ENCODE data around the gene LAMTOR5.
"Not testable (repeated sequence)": the region's sequence is repeated elsewhere in the genome, so short reads cannot be mapped to it uniquely, and the experiment has no call there.

Gene LAMTOR5

DNA sequence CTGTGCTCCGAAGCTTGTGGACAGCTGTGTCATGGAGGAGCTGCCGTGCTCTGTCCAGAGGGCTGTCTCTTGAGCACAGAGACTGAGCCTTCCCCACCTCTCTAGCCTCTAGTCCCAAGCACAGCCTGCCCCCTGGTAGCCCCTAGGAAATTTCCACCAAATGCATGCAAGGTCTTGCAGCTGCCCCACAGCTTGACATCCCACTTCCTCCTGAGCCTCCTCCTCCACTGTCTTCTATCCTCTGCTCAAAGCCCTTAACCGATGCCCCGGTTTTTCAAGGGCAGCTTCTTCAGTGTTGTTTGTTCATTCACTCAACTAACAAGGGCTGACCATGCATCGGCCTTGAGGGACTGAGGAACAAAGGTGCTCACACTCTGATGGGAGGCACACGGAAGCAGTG lies 22.9 kb upstream of the LAMTOR5 start:
- H3K36me3 ChIP-seq (ENCODE audit: control insufficient read depth in 2 of 2, insufficient read depth in 2 of 2, low read length in 2 of 2), result no peaks in the 10 kb centered on the region
- H3K27me3 ChIP-seq (ENCODE audit: control insufficient read depth in 2 of 2, insufficient read depth in 2 of 2, low read length in 2 of 2), result no peaks in the 10 kb centered on the region
- H3K9ac ChIP-seq (ENCODE audit: low read depth in 1 of 2, low read length in 2 of 2), result no peak overlapping the region
- no peaks in the 10 kb centered on the region for H3K4me1 ChIP-seq (ENCODE audit: control insufficient read depth in 2 of 2, insufficient read depth in 2 of 2, low read length in 2 of 2)
- H3K4me3 ChIP-seq (ENCODE audit: low read length in 2 of 2), result no peak overlapping the region
- H3K27ac ChIP-seq (ENCODE audit: low read depth in 2 of 2, low read length in 2 of 2), result no peak overlapping the region
- no peaks in the 10 kb centered on the region for H3K9me3 ChIP-seq (ENCODE audit: control insufficient read depth in 2 of 2, low read length in 2 of 2)

DNA sequence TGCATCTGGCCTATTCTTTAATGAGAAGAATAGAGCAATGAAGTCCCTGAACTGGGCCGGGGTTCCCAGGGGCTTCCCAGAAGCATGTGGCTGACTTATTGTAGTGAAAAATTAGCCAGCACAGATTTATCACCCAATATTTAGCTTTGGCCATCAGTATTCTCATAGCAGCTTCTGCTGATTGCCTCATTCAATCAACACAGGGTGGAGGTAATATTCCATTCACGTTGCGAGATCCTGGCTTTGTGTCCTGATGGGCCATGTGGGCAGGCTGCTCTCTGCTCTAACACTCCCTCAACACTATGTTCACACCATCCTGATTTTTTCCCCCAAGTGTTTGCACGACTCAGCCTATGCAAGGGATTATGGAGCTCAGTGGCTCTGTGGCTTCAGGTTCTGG lies 21.5 kb upstream of the LAMTOR5 start:
- H3K27ac ChIP-seq (ENCODE audit: low read depth in 2 of 2, low read length in 2 of 2), result no peak overlapping the region
- no peaks in the 10 kb centered on the region for H3K9me3 ChIP-seq (ENCODE audit: control insufficient read depth in 2 of 2, low read length in 2 of 2)
- H3K4me1 ChIP-seq (ENCODE audit: control insufficient read depth in 2 of 2, insufficient read depth in 2 of 2, low read length in 2 of 2), result no peaks in the 10 kb centered on the region
- H3K9ac ChIP-seq (ENCODE audit: low read depth in 1 of 2, low read length in 2 of 2), result no peak overlapping the region
- no peak overlapping the region for H3K4me3 ChIP-seq (ENCODE audit: low read length in 2 of 2)
- no peaks in the 10 kb centered on the region for H3K36me3 ChIP-seq (ENCODE audit: control insufficient read depth in 2 of 2, insufficient read depth in 2 of 2, low read length in 2 of 2)
- H3K27me3 ChIP-seq (ENCODE audit: control insufficient read depth in 2 of 2, insufficient read depth in 2 of 2, low read length in 2 of 2), result no peaks in the 10 kb centered on the region

DNA sequence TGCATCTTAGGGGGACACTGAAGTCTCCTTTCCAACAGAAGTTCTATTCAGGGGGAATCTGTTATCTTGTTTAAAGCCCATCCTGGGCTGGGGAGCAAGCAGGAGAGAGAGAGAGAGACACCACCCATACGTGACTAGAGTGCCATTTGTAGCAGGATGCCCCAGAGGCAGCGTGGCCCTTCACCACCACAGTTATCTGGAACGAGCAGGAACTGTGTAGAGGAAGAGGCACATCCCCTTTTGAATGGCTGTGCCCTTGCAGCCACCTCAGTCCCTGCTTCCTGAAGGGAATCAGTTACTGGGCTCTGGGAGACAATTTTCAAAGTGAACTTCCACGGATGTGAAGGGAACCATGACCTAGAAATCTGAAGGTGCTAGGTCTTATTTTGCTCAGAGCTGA lies 19.4 kb upstream of the LAMTOR5 start:
- Histone ChIP-seq H3K4me3 (ENCODE audit: low read length in 2 of 2) (no peak overlapping the region), H3K36me3 (ENCODE audit: control insufficient read depth in 2 of 2, insufficient read depth in 2 of 2, low read length in 2 of 2) (no peaks in the 10 kb centered on the region), H3K27me3 (ENCODE audit: control insufficient read depth in 2 of 2, insufficient read depth in 2 of 2, low read length in 2 of 2) (no peaks in the 10 kb centered on the region), H3K27ac (ENCODE audit: low read depth in 2 of 2, low read length in 2 of 2) (no peak overlapping the region), H3K4me1 (ENCODE audit: control insufficient read depth in 2 of 2, insufficient read depth in 2 of 2, low read length in 2 of 2) (no peaks in the 10 kb centered on the region), H3K9me3 (ENCODE audit: control insufficient read depth in 2 of 2, low read length in 2 of 2) (no peaks in the 10 kb centered on the region), H3K9ac (ENCODE audit: low read depth in 1 of 2, low read length in 2 of 2) (no peak overlapping the region)

DNA sequence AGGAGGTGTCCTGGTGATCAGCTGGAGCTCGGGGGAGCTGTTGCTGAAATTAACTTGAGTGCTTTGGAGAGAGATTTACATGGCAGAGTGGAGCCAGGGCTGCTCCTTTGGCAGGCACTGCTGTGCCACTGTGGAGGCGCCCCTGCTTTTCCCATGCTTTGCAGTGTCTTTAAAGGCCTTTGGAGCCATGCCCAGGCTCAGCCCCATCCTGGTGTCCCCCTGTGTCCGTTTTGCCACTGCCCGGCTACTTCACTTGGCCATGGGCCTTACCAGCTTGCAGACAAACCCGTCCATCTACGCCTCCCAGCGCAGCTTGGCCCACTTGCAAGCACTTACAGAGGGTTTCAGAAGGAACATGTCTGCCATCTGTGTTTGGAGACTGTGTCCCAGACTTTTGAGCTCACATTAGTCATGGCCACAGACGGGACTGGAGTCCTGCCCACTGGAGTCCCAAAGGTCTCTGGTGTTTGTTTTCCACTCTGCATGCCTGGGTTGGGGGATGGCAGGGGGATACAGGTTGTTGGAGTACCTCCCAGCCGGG lies 18.2 kb upstream of the LAMTOR5 start:
- Histone ChIP-seq H3K9ac (ENCODE audit: low read depth in 1 of 2, low read length in 2 of 2) (no peak overlapping the region), H3K27ac (ENCODE audit: low read depth in 2 of 2, low read length in 2 of 2) (no peak overlapping the region), H3K4me3 (ENCODE audit: low read length in 2 of 2) (no peak overlapping the region), H3K36me3 (ENCODE audit: control insufficient read depth in 2 of 2, insufficient read depth in 2 of 2, low read length in 2 of 2) (no peaks in the 10 kb centered on the region), H3K27me3 (ENCODE audit: control insufficient read depth in 2 of 2, insufficient read depth in 2 of 2, low read length in 2 of 2) (no peaks in the 10 kb centered on the region), H3K4me1 (ENCODE audit: control insufficient read depth in 2 of 2, insufficient read depth in 2 of 2, low read length in 2 of 2) (no peaks in the 10 kb centered on the region), H3K9me3 (ENCODE audit: control insufficient read depth in 2 of 2, low read length in 2 of 2) (no peaks in the 10 kb centered on the region)

DNA sequence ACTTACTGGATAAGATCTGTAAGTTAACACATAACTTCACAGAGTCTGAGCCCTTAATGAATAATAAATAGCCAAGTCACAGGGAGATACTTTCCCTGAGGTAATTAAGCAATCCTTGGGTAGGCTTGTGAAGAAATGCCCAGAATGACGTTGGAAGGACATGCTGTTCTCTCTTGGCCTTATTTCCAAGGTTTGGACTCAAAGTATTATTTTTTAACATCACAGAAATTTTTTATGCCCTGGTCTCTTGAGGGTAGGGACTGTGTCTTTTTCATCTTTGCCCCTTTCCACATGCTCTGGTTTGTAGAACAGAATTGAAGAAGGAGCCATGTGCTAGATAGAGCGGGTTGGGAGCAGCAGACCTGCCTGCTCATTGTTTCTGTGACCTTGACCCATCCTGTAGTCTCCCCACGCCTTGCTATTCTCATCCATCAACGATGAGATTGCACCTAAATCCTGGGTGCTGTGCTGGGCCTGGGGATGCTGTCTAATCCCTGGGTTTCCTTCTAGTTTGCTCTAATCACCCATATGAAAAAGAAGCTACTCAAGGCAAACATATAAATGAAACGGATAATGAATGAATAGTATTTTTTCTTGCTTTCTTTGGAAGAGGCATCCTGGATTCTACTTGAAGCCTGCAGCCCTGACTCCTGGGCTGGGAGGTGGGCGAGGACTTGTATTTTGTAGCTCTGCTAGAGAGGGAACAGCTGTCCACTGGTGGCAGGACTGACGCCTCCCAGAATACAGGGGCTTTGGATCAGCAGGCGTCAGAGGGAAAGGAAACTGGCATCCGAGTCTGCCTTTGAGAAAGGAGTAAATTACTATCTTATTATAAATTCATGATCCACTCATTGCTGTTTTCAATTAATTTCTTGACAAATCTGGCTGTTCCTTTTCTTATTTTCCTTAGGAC lies 17.5 kb upstream of the LAMTOR5 start:
- Histone ChIP-seq H3K27me3 (ENCODE audit: control insufficient read depth in 2 of 2, insufficient read depth in 2 of 2, low read length in 2 of 2) (no peaks in the 10 kb centered on the region), H3K4me1 (ENCODE audit: control insufficient read depth in 2 of 2, insufficient read depth in 2 of 2, low read length in 2 of 2) (no peaks in the 10 kb centered on the region), H3K4me3 (ENCODE audit: low read length in 2 of 2) (no peak overlapping the region), H3K9me3 (ENCODE audit: control insufficient read depth in 2 of 2, low read length in 2 of 2) (no peaks in the 10 kb centered on the region), H3K27ac (ENCODE audit: low read depth in 2 of 2, low read length in 2 of 2) (no peak overlapping the region), H3K36me3 (ENCODE audit: control insufficient read depth in 2 of 2, insufficient read depth in 2 of 2, low read length in 2 of 2) (no peaks in the 10 kb centered on the region), H3K9ac (ENCODE audit: low read depth in 1 of 2, low read length in 2 of 2) (no peak overlapping the region)

DNA sequence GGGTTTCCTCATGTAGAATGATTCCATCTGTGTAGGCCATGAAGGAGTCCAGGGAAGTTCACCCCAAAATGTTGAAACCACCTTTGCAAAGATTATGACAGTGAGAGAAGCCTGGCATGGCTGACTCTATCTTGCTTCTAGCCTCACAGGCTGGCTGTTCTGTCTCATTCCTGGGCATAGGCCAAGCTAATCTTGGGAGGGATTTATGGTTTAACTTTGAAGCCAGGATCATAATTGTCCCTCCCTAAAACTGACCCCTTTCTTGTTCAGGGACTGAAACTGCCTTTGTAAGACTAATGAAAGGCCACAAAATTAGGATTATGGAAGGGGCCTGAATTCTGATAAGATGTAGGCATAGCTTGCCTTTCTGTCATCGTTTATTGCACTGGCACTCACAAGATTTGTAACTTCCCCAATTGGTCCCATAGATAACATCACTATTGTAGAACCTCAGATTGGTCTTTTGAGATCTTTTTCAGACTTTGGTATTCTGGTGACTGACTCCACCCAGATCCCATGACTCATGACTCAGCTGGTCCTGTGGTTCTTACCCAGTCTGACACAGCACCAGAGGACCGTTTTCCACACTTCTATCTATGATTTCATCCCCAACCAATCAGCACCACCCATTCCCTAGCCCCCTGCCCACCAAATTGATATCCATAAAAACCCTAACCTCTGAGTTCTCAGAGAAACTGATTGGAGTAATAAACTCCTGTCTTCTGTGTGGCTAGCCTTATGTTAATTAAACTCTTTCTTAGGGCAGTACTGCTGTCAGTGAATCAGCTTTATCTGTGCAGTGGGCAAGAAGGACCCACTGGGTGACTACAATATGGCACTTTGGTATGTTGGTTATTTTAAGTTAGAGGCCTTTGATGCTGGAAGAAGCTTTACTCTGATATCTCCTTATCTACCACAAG lies 13.6 kb upstream of the LAMTOR5 start:
- H3K9me3 ChIP-seq (ENCODE audit: control insufficient read depth in 2 of 2, low read length in 2 of 2), result no peaks in the 10 kb centered on the region
- H3K27me3 ChIP-seq (ENCODE audit: control insufficient read depth in 2 of 2, insufficient read depth in 2 of 2, low read length in 2 of 2), result no peaks in the 10 kb centered on the region
- no peak overlapping the region for H3K9ac ChIP-seq (ENCODE audit: low read depth in 1 of 2, low read length in 2 of 2)
- no peaks in the 10 kb centered on the region for H3K36me3 ChIP-seq (ENCODE audit: control insufficient read depth in 2 of 2, insufficient read depth in 2 of 2, low read length in 2 of 2)
- H3K4me1 ChIP-seq (ENCODE audit: control insufficient read depth in 2 of 2, insufficient read depth in 2 of 2, low read length in 2 of 2), result no peaks in the 10 kb centered on the region
- no peak overlapping the region for H3K4me3 ChIP-seq (ENCODE audit: low read length in 2 of 2)
- no peak overlapping the region for H3K27ac ChIP-seq (ENCODE audit: low read depth in 2 of 2, low read length in 2 of 2)

DNA sequence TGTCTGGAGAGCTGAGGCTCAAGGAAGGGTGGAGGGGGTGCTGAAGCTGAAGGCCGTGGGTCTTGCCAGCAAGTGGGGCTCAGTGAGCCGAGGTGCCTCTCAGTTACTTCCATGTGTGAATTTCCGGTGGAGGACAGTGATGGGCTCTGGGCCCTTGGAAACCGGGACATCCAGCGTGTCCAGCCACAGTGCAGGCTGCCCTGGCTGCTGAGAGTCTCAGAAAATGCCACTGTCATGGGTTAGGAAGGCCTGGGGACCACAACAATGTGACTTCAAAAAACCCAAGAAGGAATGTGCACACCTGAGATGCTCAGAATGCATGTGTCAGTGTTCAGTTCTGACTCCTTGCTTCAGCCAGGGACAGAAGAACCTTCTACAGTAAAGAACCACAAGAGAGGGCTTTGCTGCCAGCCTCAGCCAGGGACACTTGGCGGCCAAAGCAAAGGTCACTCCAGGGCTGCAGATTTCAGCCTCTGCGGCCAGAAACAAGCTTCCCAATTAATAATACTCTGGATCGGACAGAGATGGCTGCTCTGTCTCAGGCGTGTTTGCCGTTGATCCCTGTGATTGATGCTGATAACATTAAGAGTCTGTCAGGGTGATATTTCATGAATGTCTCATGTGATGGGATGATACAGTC lies 12.6 kb upstream of the LAMTOR5 start:
- Histone ChIP-seq H3K36me3 (ENCODE audit: control insufficient read depth in 2 of 2, insufficient read depth in 2 of 2, low read length in 2 of 2) (no peaks in the 10 kb centered on the region), H3K9me3 (ENCODE audit: control insufficient read depth in 2 of 2, low read length in 2 of 2) (no peaks in the 10 kb centered on the region), H3K4me3 (ENCODE audit: low read length in 2 of 2) (no peak overlapping the region), H3K4me1 (ENCODE audit: control insufficient read depth in 2 of 2, insufficient read depth in 2 of 2, low read length in 2 of 2) (no peaks in the 10 kb centered on the region), H3K27me3 (ENCODE audit: control insufficient read depth in 2 of 2, insufficient read depth in 2 of 2, low read length in 2 of 2) (no peaks in the 10 kb centered on the region), H3K27ac (ENCODE audit: low read depth in 2 of 2, low read length in 2 of 2) (no peak overlapping the region), H3K9ac (ENCODE audit: low read depth in 1 of 2, low read length in 2 of 2) (no peak overlapping the region)

DNA sequence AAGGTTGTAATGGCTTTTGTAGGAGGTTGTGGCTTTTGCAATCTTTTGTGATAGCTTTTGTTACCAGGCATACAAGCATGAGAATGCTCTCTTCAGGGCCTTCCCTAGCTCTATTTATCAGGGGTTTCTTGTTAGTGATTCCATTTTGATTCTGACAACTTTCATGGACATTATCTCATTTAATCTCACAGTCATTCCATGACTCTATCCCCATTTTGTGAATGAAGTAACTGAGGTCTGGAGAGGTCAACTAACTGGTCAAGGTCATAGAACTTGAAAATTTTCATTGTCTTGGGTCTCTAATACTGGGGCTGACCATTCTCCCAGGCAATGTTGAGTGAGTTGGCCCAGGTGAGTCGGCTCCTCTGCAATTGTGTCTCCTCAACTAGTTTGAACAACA lies 11.2 kb upstream of the LAMTOR5 start:
- Histone ChIP-seq H3K4me3 (ENCODE audit: low read length in 2 of 2) (no peak overlapping the region), H3K9me3 (ENCODE audit: control insufficient read depth in 2 of 2, low read length in 2 of 2) (no peaks in the 10 kb centered on the region), H3K4me1 (ENCODE audit: control insufficient read depth in 2 of 2, insufficient read depth in 2 of 2, low read length in 2 of 2) (no peaks in the 10 kb centered on the region), H3K27me3 (ENCODE audit: control insufficient read depth in 2 of 2, insufficient read depth in 2 of 2, low read length in 2 of 2) (no peaks in the 10 kb centered on the region), H3K27ac (ENCODE audit: low read depth in 2 of 2, low read length in 2 of 2) (no peak overlapping the region), H3K9ac (ENCODE audit: low read depth in 1 of 2, low read length in 2 of 2) (no peak overlapping the region), H3K36me3 (ENCODE audit: control insufficient read depth in 2 of 2, insufficient read depth in 2 of 2, low read length in 2 of 2) (no peaks in the 10 kb centered on the region)

DNA sequence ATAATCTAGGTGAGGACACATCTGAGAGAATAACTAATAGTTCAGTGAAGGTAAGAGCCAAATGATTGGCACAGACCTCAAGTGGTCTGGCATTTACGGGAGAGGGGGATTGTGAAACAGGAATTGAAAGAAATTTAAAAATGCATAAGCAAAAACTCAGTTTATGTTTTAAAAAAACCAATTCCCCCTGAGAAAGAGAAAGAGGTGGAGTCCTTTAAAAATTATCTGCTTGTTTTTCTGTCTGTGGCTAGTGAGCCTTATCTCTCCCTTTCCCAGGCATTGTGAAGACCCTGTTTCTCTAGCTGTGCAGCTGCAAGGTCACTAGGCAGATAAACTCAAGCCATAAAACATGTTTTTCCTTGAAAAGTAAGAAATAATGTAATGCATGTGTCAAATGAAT lies 5.6 kb upstream of the LAMTOR5 start:
- H3K4me3 ChIP-seq (ENCODE audit: low read length in 2 of 2); H3K27ac ChIP-seq (ENCODE audit: low read depth in 2 of 2, low read length in 2 of 2); H3K9me3 ChIP-seq (ENCODE audit: control insufficient read depth in 2 of 2, low read length in 2 of 2); H3K9ac ChIP-seq (ENCODE audit: low read depth in 1 of 2, low read length in 2 of 2); H3K4me1 ChIP-seq (ENCODE audit: control insufficient read depth in 2 of 2, insufficient read depth in 2 of 2, low read length in 2 of 2); H3K36me3 ChIP-seq (ENCODE audit: control insufficient read depth in 2 of 2, insufficient read depth in 2 of 2, low read length in 2 of 2); H3K27me3 ChIP-seq (ENCODE audit: control insufficient read depth in 2 of 2, insufficient read depth in 2 of 2, low read length in 2 of 2): not testable (repeated sequence)

All from mucosa of rectum (tissue), 2 donors.